GM21723 (cell line): ENCODE results near the gene RCCD1.
"Not testable (repeated sequence)": the region's sequence is repeated elsewhere in the genome, so short reads cannot be mapped to it uniquely, and the experiment has no call there.

Experiments used
- ATAC-seq: cut with Tn5 transposase; IDR thresholded peaks from one replicate; pipeline ENCODE4 v1.9.1; 2021; ENCODE audit warnings: mild to moderate bottlenecking, moderate library complexity; ENCODE audit not compliant: unreplicated experiment

The RCCD1 gene, protein sequence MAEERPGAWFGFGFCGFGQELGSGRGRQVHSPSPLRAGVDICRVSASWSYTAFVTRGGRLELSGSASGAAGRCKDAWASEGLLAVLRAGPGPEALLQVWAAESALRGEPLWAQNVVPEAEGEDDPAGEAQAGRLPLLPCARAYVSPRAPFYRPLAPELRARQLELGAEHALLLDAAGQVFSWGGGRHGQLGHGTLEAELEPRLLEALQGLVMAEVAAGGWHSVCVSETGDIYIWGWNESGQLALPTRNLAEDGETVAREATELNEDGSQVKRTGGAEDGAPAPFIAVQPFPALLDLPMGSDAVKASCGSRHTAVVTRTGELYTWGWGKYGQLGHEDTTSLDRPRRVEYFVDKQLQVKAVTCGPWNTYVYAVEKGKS

DNA sequence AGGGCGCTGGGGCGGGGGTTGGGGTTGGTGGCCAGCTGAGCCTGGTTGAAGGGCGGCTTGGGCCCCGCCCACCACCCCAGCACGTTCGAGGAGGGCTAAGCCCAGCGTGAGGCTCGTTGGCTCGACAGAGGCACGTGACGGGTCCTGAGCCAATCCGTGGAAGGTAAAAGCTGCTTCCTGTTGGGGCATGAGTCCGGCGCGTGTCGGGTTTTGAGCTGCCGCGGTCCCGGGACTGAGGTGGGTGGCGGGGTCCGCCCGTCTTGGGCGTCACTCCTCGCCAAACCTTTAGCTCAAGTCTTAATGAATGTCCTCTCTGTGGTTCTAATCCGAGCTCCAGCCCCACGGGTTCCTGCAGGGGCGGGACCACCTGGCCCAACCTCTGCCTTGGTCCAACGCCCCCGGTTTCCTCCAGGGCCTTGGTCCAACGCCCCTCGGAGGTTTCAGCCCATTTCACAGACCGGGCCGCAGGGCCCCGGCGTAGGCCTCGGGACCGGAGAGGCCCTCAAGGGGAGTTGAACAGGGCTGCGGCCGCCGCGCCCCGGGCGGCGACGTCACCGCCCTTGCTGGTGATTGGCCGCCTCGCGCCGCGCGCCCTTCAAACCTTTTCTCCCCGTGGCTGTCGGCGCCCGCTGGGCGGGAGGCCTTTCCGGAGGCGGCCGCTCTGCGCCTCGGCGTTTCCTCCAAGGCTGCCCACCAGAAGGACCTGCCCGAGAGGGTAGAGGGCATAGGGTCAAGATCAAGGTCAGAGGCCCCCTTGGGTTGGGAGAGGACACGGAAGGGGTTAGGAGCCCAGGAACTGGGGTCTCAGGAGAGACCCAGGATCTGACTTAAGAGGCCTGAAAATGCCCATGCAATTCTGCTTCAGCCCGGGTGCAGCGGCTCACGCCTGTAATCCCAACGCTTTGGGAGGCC, at the start of gene RCCD1:
TSS of gene RCCD1 (plus strand) at position 173 of the 912 bp plus-strand sequence. CDS start 1,851 bp downstream, outside the sequence.
- ATAC-seq = peak; percentile 90

DNA sequence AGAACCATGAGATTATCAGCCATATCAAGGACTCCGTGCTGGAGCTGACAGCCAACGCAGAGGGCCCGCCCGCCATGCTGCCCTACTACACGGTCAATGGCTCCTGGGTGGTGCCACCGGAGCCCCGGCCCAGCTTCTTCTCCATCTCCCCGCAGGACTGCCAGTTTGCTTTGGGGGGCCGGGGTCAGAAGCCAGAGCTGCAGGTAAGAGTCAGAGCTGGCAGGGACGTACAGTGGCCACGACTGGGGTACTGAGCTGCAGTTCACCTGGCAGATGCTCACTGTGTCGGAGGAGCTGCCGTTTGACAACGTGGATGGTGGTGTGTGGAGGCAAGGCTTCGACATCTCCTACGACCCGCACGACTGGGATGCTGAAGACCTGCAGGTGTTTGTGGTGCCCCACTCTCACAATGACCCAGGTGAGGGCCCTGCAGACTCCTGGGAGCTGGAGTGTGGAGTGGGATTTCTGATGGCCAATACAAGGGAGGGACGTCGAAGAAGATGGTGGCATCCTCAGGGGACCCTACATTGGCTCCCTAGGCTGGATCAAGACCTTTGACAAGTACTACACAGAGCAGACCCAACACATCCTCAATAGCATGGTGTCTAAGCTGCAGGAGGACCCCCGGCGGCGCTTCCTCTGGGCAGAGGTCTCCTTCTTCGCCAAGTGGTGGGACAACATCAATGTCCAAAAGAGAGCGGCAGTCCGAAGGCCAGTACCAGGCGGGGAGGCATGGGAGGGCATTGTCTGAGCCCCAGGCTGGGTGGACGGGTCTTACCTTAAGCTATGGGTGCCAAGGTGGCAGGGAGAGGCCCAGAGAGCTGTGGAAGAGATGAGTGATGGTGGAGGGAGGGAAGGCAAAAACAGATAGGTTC, 49.1 kb upstream of the RCCD1 start:
- no peak for ATAC-seq

DNA sequence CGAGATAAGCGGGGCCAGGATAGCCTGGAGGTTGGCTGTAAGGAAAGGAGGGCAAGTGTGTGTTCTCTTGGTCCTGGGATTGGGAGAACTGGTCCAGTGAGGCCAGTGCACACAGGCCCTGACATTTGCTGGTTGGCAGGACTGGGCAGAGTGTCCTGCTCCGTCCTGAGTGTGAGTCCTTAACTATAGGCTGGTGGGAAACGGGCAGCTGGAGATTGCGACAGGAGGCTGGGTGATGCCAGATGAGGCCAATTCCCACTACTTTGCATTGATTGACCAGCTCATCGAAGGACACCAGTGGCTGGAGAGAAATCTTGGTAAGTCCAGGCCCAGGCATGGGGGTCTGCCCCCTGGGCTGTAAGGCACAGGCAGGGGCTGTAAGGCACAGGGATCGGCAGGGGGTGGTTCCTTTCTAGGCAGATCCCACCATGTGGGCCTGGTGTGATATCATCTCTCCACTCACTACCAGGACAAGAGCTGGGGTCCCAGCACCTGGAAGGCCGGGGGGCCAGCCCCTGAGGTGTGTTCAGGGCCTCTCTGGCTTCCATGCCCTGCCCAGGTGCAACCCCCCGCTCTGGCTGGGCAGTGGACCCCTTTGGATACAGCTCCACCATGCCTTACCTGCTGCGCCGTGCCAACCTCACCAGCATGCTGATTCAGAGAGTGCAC, 48.4 kb upstream of the RCCD1 start:
- ATAC-seq = no peak

DNA sequence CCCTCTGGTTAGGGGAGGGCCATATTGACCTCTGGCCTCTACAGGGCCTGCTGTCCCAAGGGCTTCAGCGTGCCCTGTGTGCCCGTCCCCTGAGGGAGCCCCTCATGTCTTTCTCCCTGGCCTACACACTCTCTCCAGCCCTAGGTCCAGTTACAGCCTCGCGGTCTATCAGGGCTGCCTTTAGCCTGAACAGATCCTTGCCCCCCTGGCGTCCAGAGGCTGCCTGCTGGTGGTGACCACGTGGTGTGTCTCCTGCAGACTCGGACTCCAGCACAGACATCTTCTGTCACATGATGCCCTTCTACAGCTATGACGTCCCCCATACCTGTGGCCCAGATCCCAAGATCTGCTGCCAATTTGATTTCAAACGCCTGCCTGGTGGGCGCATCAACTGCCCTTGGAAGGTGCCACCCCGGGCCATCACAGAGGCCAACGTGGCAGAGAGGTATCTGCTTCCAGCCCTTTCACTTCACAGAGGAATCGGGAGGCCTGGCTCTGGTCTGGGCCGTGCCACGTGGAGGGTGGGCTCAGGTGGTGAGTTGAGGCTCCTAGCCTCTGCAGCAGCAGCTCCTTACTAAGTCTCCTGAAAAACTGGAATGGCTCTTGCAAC, 47.5 kb upstream of the RCCD1 start:
- ATAC-seq = no peak

DNA sequence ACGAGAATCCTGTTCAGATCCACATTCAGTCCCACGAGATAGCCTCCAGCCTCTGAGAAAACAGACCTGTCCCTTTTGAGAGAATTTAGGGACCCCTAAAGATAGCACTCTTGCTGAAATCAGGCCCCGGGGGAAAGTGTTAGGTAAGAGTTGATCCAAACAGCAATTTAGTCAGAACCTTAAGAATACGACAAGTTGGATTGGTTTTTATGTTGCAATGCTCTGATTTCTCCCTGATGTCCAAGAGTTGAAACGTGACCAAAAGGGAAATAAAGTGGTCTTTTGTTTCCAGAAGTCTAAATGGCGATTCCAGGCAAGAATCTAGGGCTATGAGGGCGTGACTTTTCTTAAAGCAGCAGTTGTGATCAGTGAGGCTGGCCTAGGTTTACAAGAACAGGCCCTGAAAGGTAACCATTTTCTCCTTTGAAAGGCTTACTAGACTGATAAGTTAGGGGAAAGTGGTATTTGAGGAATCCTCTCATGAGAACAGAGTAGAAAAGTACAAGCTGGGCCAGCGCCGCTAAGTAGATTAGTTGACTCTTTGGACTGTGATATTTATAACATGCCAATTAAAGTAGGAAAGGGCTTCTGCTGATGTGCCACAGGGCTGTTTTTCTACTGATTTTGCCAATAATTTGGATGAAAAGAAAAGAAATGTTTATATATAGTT, 46.7 kb upstream of the RCCD1 start:
- no peak for ATAC-seq

DNA sequence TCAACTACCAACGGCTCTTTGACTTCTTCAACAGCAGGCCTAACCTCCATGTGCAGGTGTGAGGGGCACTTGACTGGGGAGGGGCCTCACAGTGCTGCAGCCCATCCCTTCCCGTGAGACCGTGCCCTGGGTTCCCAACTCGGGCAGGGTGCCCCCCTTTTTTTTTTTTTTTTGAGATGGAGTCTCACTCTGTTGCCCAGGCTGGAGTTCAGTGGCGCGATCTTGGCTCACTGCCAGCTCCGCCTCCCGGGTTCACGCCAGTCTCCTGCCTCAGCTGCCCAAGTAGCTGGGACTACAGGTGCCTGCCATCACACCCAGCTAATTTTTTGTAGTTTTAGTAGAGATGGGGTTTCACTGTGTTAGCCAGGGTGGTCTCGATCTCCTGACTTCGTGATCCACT, 45.2 kb upstream of the RCCD1 start:
- not testable (repeated sequence) for ATAC-seq

DNA sequence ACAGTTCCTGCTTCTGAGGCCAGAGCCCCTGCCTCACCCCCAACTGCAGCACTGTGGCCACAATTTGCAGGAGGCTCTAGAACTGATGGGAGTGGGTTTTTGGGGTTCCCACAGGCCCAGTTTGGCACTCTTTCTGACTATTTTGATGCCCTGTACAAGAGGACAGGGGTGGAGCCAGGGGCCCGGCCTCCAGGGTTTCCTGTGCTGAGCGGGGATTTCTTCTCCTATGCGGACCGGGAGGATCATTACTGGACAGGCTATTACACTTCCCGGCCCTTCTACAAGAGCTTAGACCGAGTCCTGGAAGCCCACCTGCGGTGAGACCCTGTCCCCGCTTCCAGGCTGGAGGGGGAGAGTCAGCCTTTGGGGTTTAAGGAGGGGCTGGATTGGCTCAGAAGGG, 44.7 kb upstream of the RCCD1 start:
- no peak for ATAC-seq

DNA sequence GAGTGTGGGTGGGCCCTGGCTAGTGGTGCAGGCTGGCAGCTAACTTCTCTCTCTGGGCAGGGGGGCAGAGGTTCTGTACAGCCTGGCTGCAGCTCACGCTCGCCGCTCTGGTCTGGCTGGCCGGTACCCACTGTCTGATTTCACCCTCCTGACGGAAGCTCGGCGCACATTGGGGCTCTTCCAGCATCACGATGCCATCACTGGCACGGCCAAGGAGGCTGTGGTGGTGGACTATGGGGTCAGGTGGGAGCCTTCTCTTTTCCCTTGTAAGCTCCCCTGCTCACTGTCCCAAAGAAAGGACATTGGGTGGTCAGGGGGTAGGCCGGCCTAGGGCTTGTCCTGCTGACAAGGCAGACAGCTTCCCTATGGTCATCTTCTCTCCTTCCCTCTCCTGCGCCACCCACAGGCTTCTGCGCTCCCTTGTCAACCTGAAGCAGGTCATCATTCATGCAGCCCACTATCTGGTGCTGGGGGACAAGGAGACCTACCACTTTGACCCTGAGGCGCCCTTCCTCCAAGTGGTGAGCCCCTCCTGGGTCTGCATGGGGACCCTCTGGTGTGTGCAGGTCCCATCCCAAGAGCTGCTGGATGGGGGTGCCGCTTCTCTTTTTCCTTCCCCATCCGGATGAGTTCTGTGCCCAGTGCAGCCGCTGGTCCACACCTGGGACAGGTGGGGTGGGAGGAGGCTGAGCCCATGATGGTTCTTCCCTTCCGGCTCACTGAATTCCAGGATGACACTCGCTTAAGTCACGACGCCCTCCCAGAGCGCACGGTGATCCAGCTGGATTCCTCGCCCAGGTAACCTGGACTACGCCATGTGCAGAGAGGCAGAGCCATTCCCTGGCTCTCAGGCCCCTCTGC, 44.0 kb upstream of the RCCD1 start:
- ATAC-seq = no peak

DNA sequence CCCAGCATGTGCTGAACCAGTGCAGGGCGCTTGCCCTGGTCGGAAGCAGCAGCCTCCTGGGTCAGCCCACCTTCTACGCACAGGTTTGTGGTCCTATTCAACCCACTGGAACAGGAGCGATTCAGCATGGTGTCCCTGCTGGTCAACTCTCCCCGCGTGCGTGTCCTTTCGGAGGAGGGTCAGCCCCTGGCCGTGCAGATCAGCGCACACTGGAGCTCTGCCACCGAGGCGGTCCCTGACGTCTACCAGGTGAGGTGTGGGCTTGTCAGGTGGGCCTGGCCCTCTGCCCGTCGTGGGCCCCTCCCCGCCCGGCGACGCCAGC, 43.4 kb upstream of the RCCD1 start:
- ATAC-seq = no peak

DNA sequence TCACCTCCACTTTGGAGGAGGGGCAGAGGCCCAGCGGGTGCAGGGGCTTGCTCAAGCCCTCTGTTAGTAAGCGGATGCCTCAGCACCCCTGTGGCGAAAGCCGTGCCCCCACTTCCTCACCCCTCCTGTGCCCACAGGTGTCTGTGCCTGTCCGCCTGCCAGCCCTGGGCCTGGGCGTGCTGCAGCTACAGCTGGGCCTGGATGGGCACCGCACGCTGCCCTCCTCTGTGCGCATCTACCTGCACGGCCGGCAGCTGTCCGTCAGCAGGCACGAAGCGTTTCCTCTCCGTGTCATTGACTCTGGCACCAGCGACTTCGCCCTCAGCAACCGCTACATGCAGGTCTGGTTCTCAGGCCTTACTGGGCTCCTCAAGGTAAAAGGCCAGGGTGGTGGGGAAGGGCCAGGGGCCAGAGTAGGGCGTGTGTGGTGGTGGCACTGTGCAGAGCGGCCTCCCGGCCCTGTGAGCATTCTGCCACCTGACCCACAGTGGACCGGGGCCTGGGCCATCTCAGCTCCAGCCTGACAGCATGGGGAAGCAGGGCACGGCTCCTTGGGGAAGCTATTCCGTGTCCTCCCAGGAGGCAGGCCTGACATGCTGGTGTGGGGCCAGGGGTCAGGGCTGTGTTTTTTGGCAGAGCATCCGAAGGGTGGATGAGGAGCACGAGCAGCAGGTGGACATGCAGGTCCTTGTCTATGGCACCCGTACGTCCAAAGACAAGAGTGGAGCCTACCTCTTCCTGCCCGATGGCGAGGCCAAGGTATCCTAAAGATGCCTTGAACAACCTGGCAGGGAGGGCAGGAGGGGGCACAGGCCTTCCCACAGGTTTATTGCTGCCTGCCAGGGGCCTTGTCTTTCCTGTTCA, 42.5 kb upstream of the RCCD1 start:
- no peak for ATAC-seq

DNA sequence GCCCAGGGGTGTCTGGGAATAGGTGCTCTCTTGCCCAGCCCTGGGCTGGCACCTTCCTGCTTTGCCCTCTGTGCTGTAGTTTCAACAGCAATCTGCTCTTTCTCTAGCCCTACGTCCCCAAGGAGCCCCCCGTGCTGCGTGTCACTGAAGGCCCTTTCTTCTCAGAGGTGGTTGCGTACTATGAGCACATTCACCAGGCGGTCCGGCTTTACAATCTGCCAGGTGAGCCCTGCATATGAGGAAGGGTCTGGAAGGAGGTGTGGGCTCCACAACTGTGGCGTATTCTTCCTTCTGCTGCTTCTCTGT, 42.0 kb upstream of the RCCD1 start:
- no peak for ATAC-seq

DNA sequence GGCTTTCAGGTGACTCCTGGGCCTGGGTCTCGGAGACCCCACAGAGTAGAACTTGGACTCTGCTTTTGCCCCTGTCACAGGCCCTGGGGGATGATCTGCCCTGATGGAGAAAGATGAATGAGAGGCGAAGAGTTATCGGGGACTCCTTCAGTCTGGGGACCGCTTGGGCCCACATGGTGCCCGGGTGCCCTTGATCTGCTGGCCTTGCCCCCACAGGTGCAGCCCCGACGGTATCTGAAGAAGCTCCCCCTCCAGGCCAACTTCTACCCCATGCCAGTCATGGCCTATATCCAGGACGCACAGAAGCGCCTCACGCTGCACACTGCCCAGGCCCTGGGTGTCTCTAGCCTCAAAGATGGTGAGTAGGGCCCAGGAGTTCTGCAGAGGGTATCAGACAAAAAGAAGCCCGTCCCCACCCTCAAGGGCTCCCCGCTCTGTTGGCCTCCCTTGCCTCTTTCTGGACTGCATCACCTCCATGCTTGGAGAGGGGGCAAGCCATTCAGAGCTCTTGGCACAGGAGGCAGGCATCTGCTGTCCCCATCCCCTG, 41.2 kb upstream of the RCCD1 start:
- no peak for ATAC-seq

DNA sequence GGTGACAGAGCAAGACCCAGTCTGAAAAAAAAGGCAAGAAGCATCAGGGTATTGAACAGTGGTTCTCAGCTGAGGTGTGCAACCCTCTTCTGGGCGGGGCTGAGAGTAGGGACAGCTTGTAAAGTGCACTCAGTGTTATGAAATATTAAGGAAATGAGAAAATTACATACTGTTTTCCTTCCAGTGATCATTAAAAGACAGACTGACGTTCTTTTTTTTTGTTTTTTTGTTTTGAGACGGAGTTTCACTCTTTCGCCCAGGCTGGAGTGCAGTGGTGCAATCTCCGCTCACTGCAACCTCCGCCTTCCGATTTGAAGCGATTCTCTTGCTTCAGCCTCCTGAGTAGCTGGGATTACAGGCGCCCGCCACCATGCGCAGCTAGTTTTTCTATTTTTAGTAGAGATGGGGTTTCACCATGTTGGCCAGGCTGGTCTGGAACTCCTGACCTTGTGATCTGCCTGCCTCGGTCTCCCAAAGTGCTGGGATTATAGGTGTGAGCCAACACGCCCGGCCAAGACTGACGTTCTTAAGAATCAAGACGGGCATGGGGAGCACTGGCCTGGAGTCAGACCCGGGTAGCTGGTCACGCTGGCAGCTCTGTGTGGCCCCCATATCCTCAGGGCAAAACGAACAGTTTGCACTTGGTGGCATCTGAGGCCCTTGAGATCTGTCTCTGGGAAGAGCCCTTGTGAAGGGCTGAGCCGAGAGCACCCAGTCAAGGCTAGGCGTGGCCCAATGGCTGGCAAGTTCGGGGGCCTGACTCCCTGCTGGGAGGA, 40.2 kb upstream of the RCCD1 start:
- ATAC-seq = no peak

DNA sequence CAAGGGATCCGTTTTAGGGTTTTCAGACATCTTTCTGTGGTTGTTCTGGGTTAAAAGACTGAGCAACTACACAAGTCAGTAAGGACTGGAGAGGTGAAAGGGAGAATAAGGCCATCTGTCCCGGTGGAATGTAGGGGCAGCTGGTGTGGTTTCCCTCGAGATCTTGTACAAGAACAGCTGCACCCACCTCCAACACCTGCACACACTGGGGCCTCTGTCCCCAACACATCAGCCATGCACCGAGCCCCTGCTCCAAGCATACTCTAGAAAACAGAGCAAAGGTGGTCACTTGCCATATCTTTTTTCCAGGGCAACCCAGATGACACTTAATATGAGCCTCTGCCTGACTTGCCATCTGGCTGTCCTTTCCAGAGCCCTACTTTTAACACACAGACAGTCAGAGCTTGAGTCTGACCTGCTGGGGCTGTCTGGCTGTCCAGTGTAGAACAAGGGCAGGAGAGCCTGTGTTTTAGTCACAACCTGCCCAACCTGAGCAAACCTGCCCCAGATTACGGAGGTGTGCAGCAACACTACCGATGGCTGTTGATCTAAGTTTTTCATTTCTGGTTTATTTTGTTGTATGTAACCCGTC, 39.4 kb upstream of the RCCD1 start:
- ATAC-seq = no peak

DNA sequence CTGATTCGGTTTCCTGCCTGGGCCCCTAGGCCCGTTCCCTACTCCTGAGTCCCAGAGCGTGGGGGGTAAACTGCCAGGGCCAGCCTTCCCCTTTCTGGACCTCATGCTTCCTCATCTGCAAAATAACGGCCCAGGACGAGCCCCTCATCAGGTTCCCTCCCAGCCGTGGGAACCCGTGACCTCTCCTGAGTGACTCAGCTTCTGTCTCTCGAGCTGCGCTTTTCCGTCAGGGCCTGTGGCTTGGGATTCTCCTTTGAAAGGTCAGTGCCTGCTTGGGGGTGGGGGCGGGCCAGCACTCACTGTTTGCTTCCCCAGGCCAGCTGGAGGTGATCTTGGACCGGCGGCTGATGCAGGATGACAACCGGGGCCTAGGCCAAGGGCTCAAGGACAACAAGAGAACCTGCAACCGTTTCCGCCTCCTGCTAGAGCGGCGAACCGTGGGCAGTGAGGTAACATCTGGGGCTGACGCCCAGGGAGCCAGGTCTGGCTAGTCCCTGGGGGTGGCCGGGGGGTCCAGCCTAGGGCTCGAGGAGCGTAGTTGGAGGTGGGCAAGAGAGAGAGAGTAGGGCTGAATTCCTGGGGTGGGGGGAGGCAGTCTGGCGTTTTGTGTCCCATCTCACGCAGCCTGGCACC, 38.8 kb upstream of the RCCD1 start:
- ATAC-seq = no peak

DNA sequence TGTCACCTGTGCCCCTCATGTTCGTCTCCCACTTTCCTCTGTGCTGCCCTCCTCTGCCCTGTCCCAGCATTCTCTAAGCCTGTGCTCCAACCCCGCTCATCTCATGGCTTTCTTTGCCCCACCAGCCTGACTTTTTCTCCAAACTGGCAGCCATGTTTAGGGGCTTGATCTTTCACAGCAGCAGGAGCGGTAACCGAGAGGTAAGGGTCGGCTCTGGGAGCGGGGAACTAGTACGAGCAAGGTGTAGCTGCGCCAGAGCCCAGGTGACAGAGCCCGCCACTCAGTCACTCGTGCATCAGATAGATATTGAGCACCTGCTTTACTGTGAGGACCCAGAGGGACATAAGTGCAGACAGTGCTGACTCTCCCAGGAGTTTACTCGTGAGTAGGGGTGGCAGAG, 38.2 kb upstream of the RCCD1 start:
- ATAC-seq = no peak
